ENCODE measurements around the gene AMACR. TPM values are rescaled to one million over a fixed set of nuclear protein-coding genes. Genes with fewer than 3 reads are reported as not detected.

AMACR gene
- total and polyA plus RNA-seq, 2 of the 8 experiments (the other 6 are each of a cell fraction or from before 2014, with no cell fraction given) = 9.1 to 12.6 TPM

DNA sequence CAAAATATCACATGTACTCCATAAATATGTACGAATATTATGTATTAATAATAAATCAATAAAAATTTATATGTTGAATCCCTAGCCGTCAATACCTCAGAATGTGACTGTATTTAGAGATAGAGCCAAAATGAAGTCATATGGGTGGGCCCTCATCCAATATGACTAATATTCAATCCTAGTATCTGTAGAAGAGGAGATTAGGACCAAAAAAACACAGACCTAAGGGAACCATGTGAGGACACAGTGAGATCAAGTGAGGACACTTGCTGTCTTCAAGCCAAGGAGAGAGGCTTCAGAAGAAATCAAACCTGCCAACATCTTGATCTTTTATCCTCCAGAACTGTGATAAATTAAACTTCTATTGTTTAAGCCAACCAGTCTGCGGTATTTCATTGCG is 3.7 kb upstream of the AMACR start:
- Histone ChIP-seq H2AK5ac (ENCODE audit: low read depth, low read length) (no peak overlapping the region), H3K23ac (ENCODE audit: insufficient read length) (no peak overlapping the region), H3K79me1 (ENCODE audit: low read depth, low read length) (no peaks in the 10 kb centered on the region), H2BK12ac (ENCODE audit: low read depth, low read length) (no peak overlapping the region), H3K27me3 (replicated peaks in 1 of 4; ENCODE audit: control insufficient read depth in 3 of 4, extremely low read depth in 1 of 4, insufficient read depth in 3 of 4, low read length in 3 of 4) (no peaks in the 10 kb centered on the region), H3K4me3 (ENCODE audit: extremely low read depth in 1 of 4, insufficient read depth in 2 of 4, low read depth in 3 of 4, low read length in 4 of 4) (no peak overlapping the region), H3K9ac (replicated peaks in 1 of 4; ENCODE audit: extremely low read depth in 1 of 4, low read depth in 3 of 4, low read length in 3 of 4) (no peak overlapping the region), H3K4me2 (ENCODE audit: insufficient read depth in 1 of 2, low read depth in 2 of 2, low read length in 2 of 2) (no peak overlapping the region), H2BK15ac (ENCODE audit: low read length) (no peak overlapping the region), H4K20me1 (replicated peaks in 1 of 2; ENCODE audit: control insufficient read depth in 1 of 2, insufficient read depth in 2 of 2, low read length in 2 of 2) (no peaks in the 10 kb centered on the region), H3K56ac (replicated peaks; ENCODE audit: insufficient read length, low read depth, low read length) (no peak overlapping the region), H2BK120ac (replicated peaks; ENCODE audit: low read depth, low read length) (no peak overlapping the region), H3K4me1 (replicated peaks in 1 of 4; ENCODE audit: control insufficient read depth in 3 of 4, insufficient read depth in 4 of 4, low read length in 3 of 4) (peaks cover 0 to 4% (median 2%) of the 10 kb centered on the region in 4 experiments; a peak in 4 of 7 replicates), H3K4ac (replicated peaks; ENCODE audit: insufficient read length, low read depth, low read length) (no peak overlapping the region), H3K79me2 (ENCODE audit: control insufficient read depth in 1 of 2, insufficient read depth in 2 of 2, low read length in 2 of 2) (no peaks in the 10 kb centered on the region), H2BK20ac (ENCODE audit: low read length) (no peak overlapping the region), H2BK5ac (ENCODE audit: low read depth, low read length) (no peak overlapping the region), H4K8ac (ENCODE audit: extremely low read depth, insufficient read depth, low read length) (no peak overlapping the region), H3K27ac (ENCODE audit: low read depth, low read length) (no peak overlapping the region), H3K36me3 (ENCODE audit: control insufficient read depth in 2 of 4, insufficient read depth in 4 of 4, low read length in 3 of 4) (no peaks in the 10 kb centered on the region), H4K91ac (replicated peaks; ENCODE audit: insufficient read length, low read length) (no peak overlapping the region), H3K9me3 (ENCODE audit: insufficient read depth in 2 of 2, low read depth in 1 of 2, low read length in 1 of 2) (no peaks in the 10 kb centered on the region), H3K14ac (ENCODE audit: insufficient read length) (no peak overlapping the region), H4K5ac (ENCODE audit: insufficient read length, low read depth, low read length) (no peak overlapping the region), H3K18ac (ENCODE audit: extremely low read depth, low read length) (no peak overlapping the region), H3K23me2 (ENCODE audit: low read depth, low read length) (peaks cover 3% of the 10 kb centered on the region), H2AFZ (ENCODE audit: low read length) (no peak overlapping the region)
- FAIRE-seq (no peak), DNase-seq (ENCODE audit: low read depth in 1 of 2, low spot score in 2 of 2) (no peak)
- ChIA-PET CTCF (ENCODE audit: partially characterized antibody) (interaction anchor here (1.2 to 2.3 kb wide), 3 partner anchors 9 to 42 kb away, joined by 3 to 11 read pairs (median 4); no protein-coding TSS in a partner anchor), POLR2A (ENCODE audit: partially characterized antibody) (no interaction called here)
- TF ChIP-seq, protein P1, sequence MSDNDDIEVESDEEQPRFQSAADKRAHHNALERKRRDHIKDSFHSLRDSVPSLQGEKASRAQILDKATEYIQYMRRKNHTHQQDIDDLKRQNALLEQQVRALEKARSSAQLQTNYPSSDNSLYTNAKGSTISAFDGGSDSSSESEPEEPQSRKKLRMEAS (IDR thresholded peaks at IDR 0.05) = no peak
- TF ChIP-seq, protein P2, sequence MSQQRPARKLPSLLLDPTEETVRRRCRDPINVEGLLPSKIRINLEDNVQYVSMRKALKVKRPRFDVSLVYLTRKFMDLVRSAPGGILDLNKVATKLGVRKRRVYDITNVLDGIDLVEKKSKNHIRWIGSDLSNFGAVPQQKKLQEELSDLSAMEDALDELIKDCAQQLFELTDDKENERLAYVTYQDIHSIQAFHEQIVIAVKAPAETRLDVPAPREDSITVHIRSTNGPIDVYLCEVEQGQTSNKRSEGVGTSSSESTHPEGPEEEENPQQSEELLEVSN (IDR thresholded peaks at IDR 0.05) = no peak
- TF ChIP-seq TBP (IDR thresholded peaks at IDR 0.05; ENCODE audit: low read depth, low read length) = no peak
- TF ChIP-seq NRF1 (IDR thresholded peaks at IDR 0.05; ENCODE audit: low read depth, low read length) = no peak
- no peak for TF ChIP-seq SRF (IDR thresholded peaks at IDR 0.05; ENCODE audit: low read depth, low read length)
- 90% methylated on average over 4 of the region's 4 CpGs; no CpG with 5 or more reads in 1 of the 2 experiments for WGBS, 2 experiments (ENCODE audit: extremely low coverage in 1 of 2, insufficient coverage in 1 of 2, insufficient read length in 1 of 2, insufficient replicate concordance in 2 of 2, low coverage in 1 of 2, low lambda C conversion rate in 2 of 2, missing lambda C conversion rate in 1 of 2)

Data from H1 (cell line).